Ectodermal cell (in vitro differentiated cells): ENCODE results near the gene BST1.

Experiments used
- H3K27ac ChIP-seq: 2 replicates; pipeline ENCODE4 v1.7.0; 2013; ENCODE audit warnings: mild to moderate bottlenecking, low read depth, low read length; ENCODE audit not compliant: insufficient read depth, poor library complexity, severe bottlenecking
- H3K27me3 ChIP-seq: 2 replicates; pipeline ENCODE4 v1.7.0; 2013; ENCODE audit warnings: mild to moderate bottlenecking, low read length; ENCODE audit not compliant: insufficient read depth, control insufficient read depth, poor library complexity, severe bottlenecking
- H3K36me3 ChIP-seq: one replicate; pipeline ENCODE4 v1.7.0; 2013; ENCODE audit warnings: low read length; ENCODE audit not compliant: control insufficient read depth, insufficient read depth
- H3K4me1 ChIP-seq: one replicate; pipeline ENCODE4 v1.7.0; 2013; ENCODE audit warnings: low read length; ENCODE audit not compliant: control insufficient read depth, insufficient read depth
- H3K4me3 ChIP-seq: 2 replicates; pipeline ENCODE4 v1.7.0; 2013; ENCODE audit warnings: low read depth, low read length, control low read depth; ENCODE audit not compliant: insufficient read depth
- H3K9me3 ChIP-seq: 2 replicates; pipeline ENCODE4 v1.7.0; 2013; ENCODE audit warnings: mild to moderate bottlenecking, low read length, moderate library complexity; ENCODE audit not compliant: control insufficient read depth
- WGBS, 2 experiments: methylation state at CpG; one replicate each; pipeline ENCODE4 v1.1.7; 2013; ENCODE audit warnings: missing lambda C conversion rate in 2 of 2; 5-methylcytosine and 5-hydroxymethylcytosine counted together

BST1 gene

GRCh38 chr4:15742083-15742582 lies 39.3 kb downstream of the BST1 start:
- no peak overlapping the region for H3K4me3 ChIP-seq
- peaks cover 6% of the 10 kb centered on the region for H3K9me3 ChIP-seq
- no peaks in the 10 kb centered on the region for H3K36me3 ChIP-seq
- H3K4me1 ChIP-seq: peaks cover 4% of the 10 kb centered on the region
- H3K27me3 ChIP-seq: no peaks in the 10 kb centered on the region
- WGBS, 2 experiments: 81% methylated on average over 1 of the region's 1 CpG
- no peak overlapping the region for H3K27ac ChIP-seq

GRCh38 chr4:15742637-15743036 lies 39.8 kb downstream of the BST1 start:
- 90 to 92% methylated on average over 1 of the region's 1 CpG for WGBS, 2 experiments
- Histone ChIP-seq H3K9me3 (peaks cover 6% of the 10 kb centered on the region), H3K27ac (no peak overlapping the region), H3K4me1 (peaks cover 4% of the 10 kb centered on the region), H3K4me3 (no peak overlapping the region), H3K27me3 (no peaks in the 10 kb centered on the region), H3K36me3 (no peaks in the 10 kb centered on the region)

GRCh38 chr4:15744016-15744545 lies 41.2 kb downstream of the BST1 start:
- WGBS, 2 experiments: 67 to 86% methylated on average over 4 to 5 of the region's 5 CpGs
- Histone ChIP-seq H3K4me1 (peaks cover 4% of the 10 kb centered on the region), H3K27me3 (no peaks in the 10 kb centered on the region), H3K9me3 (peaks cover 6% of the 10 kb centered on the region), H3K4me3 (no peak overlapping the region), H3K36me3 (no peaks in the 10 kb centered on the region), H3K27ac (no peak overlapping the region)

- WGBS, 2 experiments: 88 to 100% methylated on average over 1 of the region's 1 CpG
- H3K9me3 ChIP-seq: peaks cover 6% of the 10 kb centered on the region
Observed at GRCh38 chr4:15746110-15746509, 43.2 kb downstream of the BST1 start.

GRCh38 chr4:15749001-15749400 lies 46.1 kb downstream of the BST1 start:
- Histone ChIP-seq H3K27me3 (no peaks in the 10 kb centered on the region), H3K9me3 (peaks cover 3% of the 10 kb centered on the region), H3K4me3 (no peak overlapping the region), H3K36me3 (no peaks in the 10 kb centered on the region), H3K27ac (no peak overlapping the region), H3K4me1 (no peaks in the 10 kb centered on the region)
- 78 to 84% methylated on average over 6 of the region's 6 CpGs for WGBS, 2 experiments

More at GRCh38 chr4:15746110-15746509, 43.2 kb downstream of the BST1 start:
- Histone ChIP-seq H3K4me1 (peaks cover 4% of the 10 kb centered on the region), H3K27me3 (no peaks in the 10 kb centered on the region), H3K27ac (no peak overlapping the region), H3K4me3 (no peak overlapping the region), H3K36me3 (no peaks in the 10 kb centered on the region)

- Histone ChIP-seq H3K27me3 (no peaks in the 10 kb centered on the region), H3K4me1 (no peaks in the 10 kb centered on the region), H3K36me3 (no peaks in the 10 kb centered on the region), H3K4me3 (no peak overlapping the region), H3K9me3 (peaks cover 3% of the 10 kb centered on the region), H3K27ac (no peak overlapping the region)
- 94 to 100% methylated on average over 1 to 2 of the region's 2 CpGs for WGBS, 2 experiments
Observed at GRCh38 chr4:15751153-15751552, 48.3 kb downstream of the BST1 start.

- Histone ChIP-seq H3K27ac (no peak overlapping the region), H3K4me1 (no peaks in the 10 kb centered on the region), H3K27me3 (no peaks in the 10 kb centered on the region), H3K36me3 (no peaks in the 10 kb centered on the region), H3K9me3 (no peaks in the 10 kb centered on the region), H3K4me3 (no peak overlapping the region)
- 95 to 96% methylated on average over 6 of the region's 6 CpGs for WGBS, 2 experiments
Observed at GRCh38 chr4:15753081-15753480, 50.2 kb downstream of the BST1 start.

GRCh38 chr4:15753786-15754185 lies 50.9 kb downstream of the BST1 start:
- 75 to 77% methylated on average over 4 of the region's 4 CpGs for WGBS, 2 experiments
- Histone ChIP-seq H3K4me1 (no peaks in the 10 kb centered on the region), H3K36me3 (no peaks in the 10 kb centered on the region), H3K9me3 (no peaks in the 10 kb centered on the region), H3K4me3 (no peak overlapping the region), H3K27ac (no peak overlapping the region), H3K27me3 (no peaks in the 10 kb centered on the region)

GRCh38 chr4:15754323-15754722 lies 51.5 kb downstream of the BST1 start:
- no peak overlapping the region for H3K4me3 ChIP-seq
- no peaks in the 10 kb centered on the region for H3K9me3 ChIP-seq
- no peaks in the 10 kb centered on the region for H3K4me1 ChIP-seq
- H3K27ac ChIP-seq: no peak overlapping the region
- H3K27me3 ChIP-seq: no peaks in the 10 kb centered on the region
- 76 to 81% methylated on average over 3 to 4 of the region's 4 CpGs for WGBS, 2 experiments
- H3K36me3 ChIP-seq: no peaks in the 10 kb centered on the region

- Histone ChIP-seq H3K27ac (no peak overlapping the region), H3K27me3 (no peaks in the 10 kb centered on the region), H3K36me3 (no peaks in the 10 kb centered on the region), H3K9me3 (no peaks in the 10 kb centered on the region), H3K4me1 (no peaks in the 10 kb centered on the region), H3K4me3 (no peak overlapping the region)
- 84 to 91% methylated on average over 4 of the region's 4 CpGs for WGBS, 2 experiments
Observed at GRCh38 chr4:15755321-15756155, 52.7 kb downstream of the BST1 start.
